ENCODE results near the gene GNB4. TPM values are rescaled to one million over a fixed set of nuclear protein-coding genes. Genes with fewer than 3 reads are reported as not detected.

The GNB4 gene
- total and polyA plus RNA-seq, 4 donors, result 6.3 to 56.2 (median 25.8) TPM

- no peak overlapping the region for H3K9ac ChIP-seq (ENCODE audit: insufficient read depth in 1 of 2, low read length in 2 of 2)
- H3K4me1 ChIP-seq (ENCODE audit: control insufficient read depth in 5 of 5, insufficient read depth in 5 of 5, low read length in 5 of 5), result peaks cover 6 to 16% (median 9%) of the 10 kb centered on the region in 5 donors
- no peak overlapping the region for H3K27ac ChIP-seq (ENCODE audit: low read depth in 1 of 2, low read length in 1 of 2)
- no peaks in the 10 kb centered on the region for H3K27me3 ChIP-seq (ENCODE audit: control insufficient read depth in 3 of 3, insufficient read depth in 3 of 3, low read length in 2 of 3)
- WGBS, 2 donors, result 96 to 100% methylated on average over 2 of the region's 2 CpGs
- no peak overlapping the region for H3K4me3 ChIP-seq
- ATAC-seq (ENCODE audit: insufficient read depth, low FRiP score), result no peak
- H3K9me3 ChIP-seq (ENCODE audit: control insufficient read depth in 4 of 4, insufficient read depth in 3 of 4, low read length in 3 of 4), result no peaks in the 10 kb centered on the region
- H3K36me3 ChIP-seq (ENCODE audit: control insufficient read depth in 4 of 4, insufficient read depth in 4 of 4, low read length in 4 of 4), result peaks cover under 1 to 3% (median 2%) of the 10 kb centered on the region in 4 donors
- no peak for TF ChIP-seq CTCF (IDR thresholded peaks at IDR 0.05; ENCODE audit: control extremely low read depth, extremely low read depth)
- no peak for DNase-seq
Measured at GRCh38 chr3:179430277-179430870, 20.9 kb downstream of the GNB4 start.

GRCh38 chr3:179428876-179429548 is 22.3 kb downstream of the GNB4 start:
- Histone ChIP-seq H3K27ac (ENCODE audit: low read depth in 1 of 2, low read length in 1 of 2) (no peak overlapping the region), H3K27me3 (ENCODE audit: control insufficient read depth in 3 of 3, insufficient read depth in 3 of 3, low read length in 2 of 3) (no peaks in the 10 kb centered on the region), H3K36me3 (ENCODE audit: control insufficient read depth in 4 of 4, insufficient read depth in 4 of 4, low read length in 4 of 4) (peaks cover 8 to 11% (median 9%) of the 10 kb centered on the region in 4 donors), H3K4me3 (no peak overlapping the region), H3K9ac (ENCODE audit: insufficient read depth in 1 of 2, low read length in 2 of 2) (no peak overlapping the region), H3K4me1 (ENCODE audit: control insufficient read depth in 5 of 5, insufficient read depth in 5 of 5, low read length in 5 of 5) (peaks cover 6 to 16% (median 8%) of the 10 kb centered on the region in 5 donors), H3K9me3 (ENCODE audit: control insufficient read depth in 4 of 4, insufficient read depth in 3 of 4, low read length in 3 of 4) (no peaks in the 10 kb centered on the region)
- 90% methylated on average over 8 of the region's 8 CpGs for WGBS, 2 donors
- no peak for DNase-seq
- ATAC-seq (ENCODE audit: insufficient read depth, low FRiP score), result no peak
- no peak for TF ChIP-seq CTCF (IDR thresholded peaks at IDR 0.05; ENCODE audit: control extremely low read depth, extremely low read depth)

DNA sequence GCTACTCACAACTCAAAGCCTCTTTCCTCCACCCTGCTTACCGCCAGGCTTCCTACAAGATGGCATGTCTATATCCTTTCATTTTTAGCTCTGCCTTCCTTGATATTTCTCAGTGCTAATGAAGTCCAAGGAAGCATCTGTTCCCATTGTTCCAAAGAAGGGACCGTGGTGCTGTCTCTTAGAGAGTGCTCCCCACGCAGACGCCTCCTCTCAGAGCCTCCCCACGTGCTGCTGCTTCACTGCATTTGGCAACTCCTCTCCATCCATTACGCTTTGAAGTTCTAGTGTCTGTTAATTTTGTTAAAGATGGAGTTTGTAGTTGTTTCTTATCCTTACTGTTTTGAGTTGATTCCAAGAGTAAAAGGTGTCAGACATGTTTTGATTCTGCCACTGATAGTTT is 26.2 kb downstream of the GNB4 start:
- Histone ChIP-seq H3K4me3 (no peak overlapping the region), H3K36me3 (ENCODE audit: control insufficient read depth in 4 of 4, insufficient read depth in 4 of 4, low read length in 4 of 4) (peaks cover 15 to 18% (median 16%) of the 10 kb centered on the region in 4 donors), H3K27me3 (ENCODE audit: control insufficient read depth in 3 of 3, insufficient read depth in 3 of 3, low read length in 2 of 3) (no peaks in the 10 kb centered on the region), H3K4me1 (ENCODE audit: control insufficient read depth in 5 of 5, insufficient read depth in 5 of 5, low read length in 5 of 5) (peaks cover 0 to 6% (median 2%) of the 10 kb centered on the region in 5 donors), H3K9ac (ENCODE audit: insufficient read depth in 1 of 2, low read length in 2 of 2) (no peak overlapping the region), H3K27ac (ENCODE audit: low read depth in 1 of 2, low read length in 1 of 2) (no peak overlapping the region), H3K9me3 (ENCODE audit: control insufficient read depth in 4 of 4, insufficient read depth in 3 of 4, low read length in 3 of 4) (no peaks in the 10 kb centered on the region)
- DNase-seq (no peak), ATAC-seq (ENCODE audit: insufficient read depth, low FRiP score) (no peak)
- TF ChIP-seq CTCF (IDR thresholded peaks at IDR 0.05; ENCODE audit: control extremely low read depth, extremely low read depth), result no peak
- WGBS, 2 donors, result 88 to 93% methylated on average over 6 of the region's 6 CpGs
